Thoracic aorta (tissue), 2 donors: ENCODE measurements around the gene NUDT8. TPM values are rescaled to one million over a fixed set of nuclear protein-coding genes. Genes with fewer than 3 reads are reported as not detected.
"Not testable (repeated sequence)": the region's sequence is repeated elsewhere in the genome, so short reads cannot be mapped to it uniquely, and the experiment has no call there.

ENCODE experiments used
- ATAC-seq: fragments of 150-250 bp; one replicate; pipeline ENCODE4 v1.8.0; 2017; ENCODE audit warnings: low read depth; ENCODE audit not compliant: insufficient number of reproducible peaks, low FRiP score
- DNase-seq: peaks from one replicate; pipeline ENCODE4 v3.0.0-alpha.2; 2020; ENCODE audit warnings: low spot score
- H3K27ac ChIP-seq, 2 donors: fragments of 200-600 bp; sonication (generic); 1 replicate in 1 of 2; 2 replicates in 1 of 2; pipeline ENCODE4 v1.5.1; 2016; ENCODE audit warnings: mild to moderate bottlenecking in 2 of 2, moderate library complexity in 2 of 2
- H3K27me3 ChIP-seq: fragments of 200-600 bp; sonication (generic); replicated peaks from 2 replicates; pipeline ENCODE4 v1.6.0; 2016; ENCODE audit warnings: mild to moderate bottlenecking; ENCODE audit not compliant: insufficient read depth
- H3K36me3 ChIP-seq: fragments of 200-600 bp; sonication (generic); one replicate; pipeline ENCODE4 v1.5.1; 2016
- H3K4me1 ChIP-seq, 2 donors: fragments of 200-600 bp; sonication (generic); 1 replicate in 1 of 2; 2 replicates in 1 of 2; pipeline versions ENCODE4 v1.5.1 to v1.6.0; 2016; ENCODE audit warnings: low read depth in 2 of 2, mild to moderate bottlenecking in 1 of 2; ENCODE audit not compliant: control insufficient read depth in 1 of 2
- H3K4me3 ChIP-seq: fragments of 200-600 bp; sonication (generic); 2 replicates; pipeline ENCODE4 v1.5.1; 2016; ENCODE audit warnings: mild to moderate bottlenecking
- H3K9me3 ChIP-seq: fragments of 200-600 bp; sonication (generic); 2 replicates; pipeline ENCODE4 v1.5.1; 2016
- CTCF ChIP-seq: fragments of 200-600 bp; sonication (generic); IDR thresholded peaks from one replicate; pipeline ENCODE4 v1.5.1; 2019; ENCODE audit warnings: antibody characterized with exemption
- total RNA-seq, 2 donors: library from RNA; depleted of rRNA; stranded (reverse); fragments of >200 nt; gene quantifications; one replicate each; pipeline versions ENCODE4 v1.1.0 to v1.2.3, GENCODE V29; 2016

Gene NUDT8
- total RNA-seq, 2 donors from 2014 or later, result 5.7 to 6.1 TPM

DNA sequence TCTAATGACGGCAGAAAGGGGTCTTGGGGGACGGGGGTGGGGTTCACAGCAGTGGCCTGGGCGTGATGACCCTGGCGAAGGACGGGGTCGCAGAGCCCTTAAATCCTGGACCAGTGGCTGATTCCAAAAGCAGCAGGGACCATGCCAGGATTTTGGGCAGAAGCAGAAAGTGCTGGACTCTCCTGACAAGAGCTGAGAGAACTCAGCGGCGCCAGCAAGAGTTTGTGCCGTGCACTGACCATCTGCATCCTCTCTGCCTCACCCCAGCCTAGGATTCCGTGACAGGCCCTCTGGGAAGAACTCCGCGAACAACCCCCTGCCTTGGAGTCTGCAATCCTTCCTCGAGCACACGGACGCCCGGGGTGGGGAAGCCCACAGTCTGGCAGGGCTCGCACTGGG lies 23.6 kb downstream of the NUDT8 start:
- H3K4me1 ChIP-seq, result peaks cover 7 to 26% of the 10 kb centered on the region in 2 donors
- no peaks in the 10 kb centered on the region for H3K9me3 ChIP-seq
- no peak for ATAC-seq
- no peaks in the 10 kb centered on the region for H3K27me3 ChIP-seq
- no peak for TF ChIP-seq CTCF
- peaks cover 16% of the 10 kb centered on the region for H3K36me3 ChIP-seq
- DNase-seq, result no peak
- peak overlapping the region; percentile 89 for H3K4me3 ChIP-seq
- peak overlapping the region; percentile 77 to 83 for H3K27ac ChIP-seq

GRCh38 chr11:67605231-67606011 lies 24.3 kb downstream of the NUDT8 start:
- peak overlapping the region; percentile 77 to 83 for H3K27ac ChIP-seq
- H3K4me3 ChIP-seq, result no peak overlapping the region
- TF ChIP-seq CTCF, result no peak

GRCh38 chr11:67604815-67605214 lies 24.9 kb downstream of the NUDT8 start:
- Histone ChIP-seq H3K4me1 (peaks cover 7 to 26% of the 10 kb centered on the region in 2 donors), H3K4me3 (no peak overlapping the region), H3K36me3 (peaks cover 7% of the 10 kb centered on the region), H3K27me3 (no peaks in the 10 kb centered on the region), H3K9me3 (no peaks in the 10 kb centered on the region), H3K27ac (peak overlapping the region; percentile 77 to 83)
- ATAC-seq (no peak), DNase-seq (no peak)
- TF ChIP-seq CTCF, result no peak

More at GRCh38 chr11:67605231-67606011, 24.3 kb downstream of the NUDT8 start:
- Histone ChIP-seq H3K4me1 (peaks cover 7 to 26% of the 10 kb centered on the region in 2 donors), H3K36me3 (peaks cover 11% of the 10 kb centered on the region), H3K9me3 (no peaks in the 10 kb centered on the region), H3K27me3 (no peaks in the 10 kb centered on the region)
- no peak for ATAC-seq
- no peak for DNase-seq

- DNase-seq, H3K36me3 ChIP-seq, H3K27ac ChIP-seq, H3K9me3 ChIP-seq, H3K4me3 ChIP-seq, H3K27me3 ChIP-seq, ATAC-seq: not testable (repeated sequence)
- H3K4me1 ChIP-seq, result peaks cover 7 to 26% of the 10 kb centered on the region in 2 donors
These were observed 25.6 kb downstream of the NUDT8 start for GRCh38 chr11:67604119-67604518.

- H3K9me3 ChIP-seq, result no peaks in the 10 kb centered on the region
- ATAC-seq, result no peak
- no peaks in the 10 kb centered on the region for H3K36me3 ChIP-seq
- H3K4me3 ChIP-seq, result no peak overlapping the region
- no peak for TF ChIP-seq CTCF
- no peak for DNase-seq
- peaks cover 0 to 15% of the 10 kb centered on the region in 2 donors for H3K4me1 ChIP-seq
- H3K27ac ChIP-seq, result no peak overlapping the region
- no peaks in the 10 kb centered on the region for H3K27me3 ChIP-seq
These were observed 28.6 kb downstream of the NUDT8 start for GRCh38 chr11:67601098-67601497.
